ENCODE results near the gene SLCO4A1. TPM values are rescaled to one million over a fixed set of nuclear protein-coding genes. Genes with fewer than 3 reads are reported as not detected.

SLCO4A1 gene
- total and polyA plus RNA-seq, 2 donors (not counting 3 experiments of a cell fraction or from before 2014, with no cell fraction given) = 1.4 to 4.1 TPM

DNA sequence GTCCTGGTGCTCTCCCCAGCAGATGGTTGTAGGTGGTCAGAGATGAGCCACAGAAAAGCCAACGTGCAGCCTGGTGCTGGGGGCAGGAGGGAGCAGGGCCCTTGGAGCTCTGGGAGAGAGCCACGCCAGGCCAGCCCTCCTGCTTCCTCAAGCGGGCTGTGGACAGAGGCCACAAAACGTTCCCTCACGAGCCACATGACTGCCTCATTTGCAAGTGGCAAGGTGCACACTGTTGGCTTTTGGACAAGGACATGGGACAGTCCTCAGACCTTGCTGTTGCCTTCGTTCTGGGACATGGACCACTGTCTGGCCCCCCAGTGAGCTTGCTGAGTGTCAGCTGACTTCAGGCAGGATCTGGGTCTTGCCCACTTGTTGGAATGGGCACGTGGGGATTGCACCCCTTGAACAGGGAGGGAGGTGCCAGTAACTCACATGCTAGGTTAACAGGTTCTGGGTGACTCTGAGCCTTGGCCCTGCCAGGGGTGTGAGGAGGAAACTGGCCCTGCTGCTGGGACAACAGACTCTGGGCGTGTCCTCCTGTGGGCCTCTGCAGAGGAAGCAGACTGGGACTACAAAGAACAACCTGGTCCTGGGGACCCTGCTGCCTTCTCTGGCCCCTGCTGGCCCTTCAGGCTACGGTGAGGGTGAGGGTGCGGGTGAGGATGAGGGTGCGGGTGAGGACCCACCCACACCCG lies 2.6 kb downstream of the SLCO4A1 start:
- Histone ChIP-seq H3K27ac (ENCODE audit: insufficient read depth, low read depth, low read length) (no peak overlapping the region), H3K9me1 (replicated peaks; ENCODE audit: control insufficient read depth, extremely low read depth, insufficient read depth, low read length) (no peaks in the 10 kb centered on the region), H3K27me3 (ENCODE audit: control insufficient read depth in 2 of 2, insufficient read depth in 2 of 2, low read length in 2 of 2) (no peaks in the 10 kb centered on the region), H4K20me1 (replicated peaks; ENCODE audit: control insufficient read depth, extremely low read depth, insufficient read depth, low read length) (no peaks in the 10 kb centered on the region), H3K9me3 (replicated peaks; ENCODE audit: control insufficient read depth, insufficient read depth, low read length) (no peaks in the 10 kb centered on the region), H3K4me1 (ENCODE audit: control insufficient read depth, extremely low read depth, insufficient read depth, low read length) (peaks cover 4% of the 10 kb centered on the region), H3K4me3 (replicated peaks in 1 of 3; ENCODE audit: insufficient read depth in 1 of 3, low read depth in 1 of 3, low read length in 3 of 3) (no peak overlapping the region), H3K36me3 (ENCODE audit: control insufficient read depth in 2 of 2, extremely low read depth in 1 of 2, insufficient read depth in 2 of 2, low read length in 2 of 2) (no peaks in the 10 kb centered on the region), H3K79me2 (ENCODE audit: control insufficient read depth, insufficient read depth, low read length) (no peaks in the 10 kb centered on the region), H3K4me2 (ENCODE audit: insufficient read depth, low read length) (no peak overlapping the region), H3K9ac (replicated peaks; ENCODE audit: extremely low read depth, insufficient read depth, low read length) (no peak overlapping the region), H2AFZ (ENCODE audit: low read depth, low read length) (no peak overlapping the region)
- POLR2A ChIA-PET = no interaction called here
- CTCF ChIA-PET = interaction anchor here (1.2 kb wide), 1 partner anchor 11 kb away, joined by 4 read pairs; no protein-coding TSS in a partner anchor
- TF ChIP-seq, protein P1, sequence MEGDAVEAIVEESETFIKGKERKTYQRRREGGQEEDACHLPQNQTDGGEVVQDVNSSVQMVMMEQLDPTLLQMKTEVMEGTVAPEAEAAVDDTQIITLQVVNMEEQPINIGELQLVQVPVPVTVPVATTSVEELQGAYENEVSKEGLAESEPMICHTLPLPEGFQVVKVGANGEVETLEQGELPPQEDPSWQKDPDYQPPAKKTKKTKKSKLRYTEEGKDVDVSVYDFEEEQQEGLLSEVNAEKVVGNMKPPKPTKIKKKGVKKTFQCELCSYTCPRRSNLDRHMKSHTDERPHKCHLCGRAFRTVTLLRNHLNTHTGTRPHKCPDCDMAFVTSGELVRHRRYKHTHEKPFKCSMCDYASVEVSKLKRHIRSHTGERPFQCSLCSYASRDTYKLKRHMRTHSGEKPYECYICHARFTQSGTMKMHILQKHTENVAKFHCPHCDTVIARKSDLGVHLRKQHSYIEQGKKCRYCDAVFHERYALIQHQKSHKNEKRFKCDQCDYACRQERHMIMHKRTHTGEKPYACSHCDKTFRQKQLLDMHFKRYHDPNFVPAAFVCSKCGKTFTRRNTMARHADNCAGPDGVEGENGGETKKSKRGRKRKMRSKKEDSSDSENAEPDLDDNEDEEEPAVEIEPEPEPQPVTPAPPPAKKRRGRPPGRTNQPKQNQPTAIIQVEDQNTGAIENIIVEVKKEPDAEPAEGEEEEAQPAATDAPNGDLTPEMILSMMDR (IDR thresholded peaks at IDR 0.05; ENCODE audit: extremely low read depth in 1 of 2, insufficient read depth in 1 of 2, low read depth in 1 of 2, low read length in 2 of 2) = no peak
- no peak for TF ChIP-seq FOS (IDR thresholded peaks at IDR 0.05; ENCODE audit: borderline replicate concordance, insufficient read depth, low read length)
- TF ChIP-seq JUN (IDR thresholded peaks at IDR 0.05; ENCODE audit: borderline replicate concordance, insufficient read depth, insufficient read length, low read depth) = no peak
- TF ChIP-seq MYC (IDR thresholded peaks at IDR 0.05; ENCODE audit: low read depth, low read length) = no peak
- no peak for TF ChIP-seq POLR2AphosphoS5 (IDR thresholded peaks at IDR 0.05; ENCODE audit: insufficient read depth, low read depth, low read length)
- TF ChIP-seq, protein P2, sequence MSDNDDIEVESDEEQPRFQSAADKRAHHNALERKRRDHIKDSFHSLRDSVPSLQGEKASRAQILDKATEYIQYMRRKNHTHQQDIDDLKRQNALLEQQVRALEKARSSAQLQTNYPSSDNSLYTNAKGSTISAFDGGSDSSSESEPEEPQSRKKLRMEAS (IDR thresholded peaks at IDR 0.05; ENCODE audit: insufficient read depth, insufficient read length) = no peak
- no peak for TF ChIP-seq EZH2 (IDR thresholded peaks at IDR 0.05; ENCODE audit: borderline replicate concordance, low read depth, low read length, severe bottlenecking)
- TF ChIP-seq GATA2 (IDR thresholded peaks at IDR 0.05; ENCODE audit: insufficient read depth, insufficient read length, low read depth, low read length) = no peak
- TF ChIP-seq POLR2A (IDR thresholded peaks at IDR 0.05; ENCODE audit: low read depth, low read length) = no peak
- no peak for FAIRE-seq
- dilution Hi-C loops (cut with MboI; ENCODE audit: extremely low pct_ligation_motif_present, low sequenced_read_pairs) (no loop called here), intact Hi-C loops (cut with micrococcal nuclease) (no loop called here)
- no TSS peak for BruUV-seq (replicated peaks)
- no peak for DNase-seq (ENCODE audit: low read depth, low spot score)
